ENCODE measurements around the gene TMEM106A. TPM values are rescaled to one million over a fixed set of nuclear protein-coding genes. Genes with fewer than 3 reads are reported as not detected.

Gene TMEM106A
- total RNA-seq, result 0.21 and 0.48 TPM in 2 replicates

GRCh38 chr17:43211480-43212402 is at the start of gene TMEM106A:
Gene TMEM106A, plus strand, starts transcription at chr17:43211875. Its CDS starts 1,167 bp downstream, at chr17:43213042.

GRCh38 chr17:43170766-43171585 is 40.7 kb upstream of the TMEM106A start, which contains the start of gene NBR1:
Gene NBR1, plus strand, starts transcription at chr17:43171214. Its CDS starts 4,586 bp downstream, at chr17:43175800.

GRCh38 chr17:43228020-43228782 is 16.5 kb downstream of the TMEM106A start, which contains the start of gene CCDC200:
Gene CCDC200, minus strand, starts transcription at chr17:43228623. Its CDS starts 69 bp downstream, at chr17:43228554.

GRCh38 chr17:43233877-43234276 is 22.2 kb downstream of the TMEM106A start, which contains the start of gene RNU2-1:
Gene RNU2-1, minus strand, starts transcription at chr17:43233977.

Other genes with a start within 250 kb of the TMEM106A start
- 11.9 and 14.0 TPM in 2 replicates for gene AARSD1, start 247.4 kb upstream of the TMEM106A start, total RNA-seq
- 0.21 and 0.24 TPM in 2 replicates for gene PTGES3L, start 231.8 kb upstream of the TMEM106A start, total RNA-seq
- 8.7 and 9.4 TPM in 2 replicates for gene RUNDC1, start 231.3 kb upstream of the TMEM106A start, total RNA-seq
- gene RPL27, start 213.5 kb upstream of the TMEM106A start, total RNA-seq, result 1,542 and 1,825 TPM in 2 replicates
- 2.1 and 10.4 TPM in 2 replicates for gene IFI35, start 205.1 kb upstream of the TMEM106A start, total RNA-seq
- gene VAT1, start 189.5 kb upstream of the TMEM106A start, total RNA-seq, result 94.8 and 149 TPM in 2 replicates
- gene RND2, start 186.6 kb upstream of the TMEM106A start, total RNA-seq, result 0.24 TPM in 1 of 2 replicates, not detected in the other
- 3.8 and 4.3 TPM in 2 replicates for gene BRCA1, start 86.5 kb upstream of the TMEM106A start, total RNA-seq
- 53.0 and 87.6 TPM in 2 replicates for gene NBR1, start 40.7 kb upstream of the TMEM106A start, total RNA-seq
- not detected in 2 replicates for gene CCDC200, start 16.7 kb downstream of the TMEM106A start, total RNA-seq
- not detected in 2 replicates for gene RNU2-1, start 22.1 kb downstream of the TMEM106A start, total RNA-seq
- 47.2 and 81.4 TPM in 2 replicates for gene ARL4D, start 187.1 kb downstream of the TMEM106A start, total RNA-seq

Data from tracheal epithelial cell (primary cell).